Measurements from ENCODE around the gene WDFY4. TPM values are rescaled to one million over a fixed set of nuclear protein-coding genes. Genes with fewer than 3 reads are reported as not detected.

Gene WDFY4
- total RNA-seq, 1 donor from 2014 or later, result 0.25 TPM

GRCh38 chr10:48649349-48649944 is 35.2 kb upstream of the WDFY4 start:
- no peak overlapping the region for H3K27ac Mint-ChIP-seq (ENCODE audit: unreplicated experiment)
- H3K4me3 Mint-ChIP-seq (ENCODE audit: unreplicated experiment), result no peak overlapping the region
- Histone ChIP-seq H2AFZ (ENCODE audit: low read depth, low read length) (no peak overlapping the region), H3K27me3 (ENCODE audit: insufficient read depth, low read length) (no peaks in the 10 kb centered on the region), H3K79me2 (ENCODE audit: insufficient read depth, low read length) (no peaks in the 10 kb centered on the region), H3K9ac (ENCODE audit: low read length) (no peak overlapping the region), H3K36me3 (ENCODE audit: insufficient read depth, low read length) (no peaks in the 10 kb centered on the region), H4K20me1 (ENCODE audit: insufficient read depth, low read length) (no peaks in the 10 kb centered on the region), H3K9me3 (ENCODE audit: insufficient read depth, low read depth, low read length) (no peaks in the 10 kb centered on the region), H3K4me3 (ENCODE audit: insufficient read depth, low read depth, low read length) (no peak overlapping the region), H3K4me1 (ENCODE audit: insufficient read depth, low read length) (no peaks in the 10 kb centered on the region), H3K27ac (ENCODE audit: low read depth, low read length) (no peak overlapping the region), H3K4me2 (ENCODE audit: low read length) (no peak overlapping the region)
- FAIRE-seq (no peak), DNase-seq (ENCODE audit: low read depth) (no peak)
- no peaks in the 10 kb centered on the region for H3K4me1 Mint-ChIP-seq (ENCODE audit: low read depth, unreplicated experiment)
- H3K9me3 Mint-ChIP-seq (ENCODE audit: unreplicated experiment), result no peaks in the 10 kb centered on the region
- TF ChIP-seq CTCF (IDR thresholded peaks at IDR 0.05; ENCODE audit: insufficient read depth, low read depth, low read length) (no peak), EZH2 (IDR thresholded peaks at IDR 0.05; ENCODE audit: insufficient read depth, low read length) (no peak)
- H3K36me3 Mint-ChIP-seq (ENCODE audit: low read depth, unreplicated experiment), result no peaks in the 10 kb centered on the region
- peaks cover 52% of the 10 kb centered on the region for H3K27me3 Mint-ChIP-seq (ENCODE audit: low read depth, unreplicated experiment)

GRCh38 chr10:48651293-48651692 is 33.4 kb upstream of the WDFY4 start:
- Mint-ChIP-seq H3K4me3 (ENCODE audit: unreplicated experiment) (no peak overlapping the region), H3K9me3 (ENCODE audit: unreplicated experiment) (no peaks in the 10 kb centered on the region), H3K4me1 (ENCODE audit: low read depth, unreplicated experiment) (peaks cover 2% of the 10 kb centered on the region), H3K36me3 (ENCODE audit: low read depth, unreplicated experiment) (no peaks in the 10 kb centered on the region), H3K27me3 (ENCODE audit: low read depth, unreplicated experiment) (peaks cover 57% of the 10 kb centered on the region), H3K27ac (ENCODE audit: unreplicated experiment) (no peak overlapping the region)
- Histone ChIP-seq H3K27ac (ENCODE audit: low read depth, low read length) (no peak overlapping the region), H3K9me3 (ENCODE audit: insufficient read depth, low read depth, low read length) (no peaks in the 10 kb centered on the region), H3K79me2 (ENCODE audit: insufficient read depth, low read length) (no peaks in the 10 kb centered on the region), H3K27me3 (ENCODE audit: insufficient read depth, low read length) (no peaks in the 10 kb centered on the region), H4K20me1 (ENCODE audit: insufficient read depth, low read length) (no peaks in the 10 kb centered on the region), H3K36me3 (ENCODE audit: insufficient read depth, low read length) (no peaks in the 10 kb centered on the region), H3K4me1 (ENCODE audit: insufficient read depth, low read length) (peaks cover 7% of the 10 kb centered on the region), H2AFZ (ENCODE audit: low read depth, low read length) (no peak overlapping the region), H3K4me2 (ENCODE audit: low read length) (no peak overlapping the region), H3K4me3 (ENCODE audit: insufficient read depth, low read depth, low read length) (no peak overlapping the region), H3K9ac (ENCODE audit: low read length) (no peak overlapping the region)
- no peak for FAIRE-seq
- no peak for DNase-seq (ENCODE audit: low read depth)
- TF ChIP-seq CTCF (IDR thresholded peaks at IDR 0.05; ENCODE audit: insufficient read depth, low read depth, low read length) (no peak), EZH2 (IDR thresholded peaks at IDR 0.05; ENCODE audit: insufficient read depth, low read length) (no peak)

DNA sequence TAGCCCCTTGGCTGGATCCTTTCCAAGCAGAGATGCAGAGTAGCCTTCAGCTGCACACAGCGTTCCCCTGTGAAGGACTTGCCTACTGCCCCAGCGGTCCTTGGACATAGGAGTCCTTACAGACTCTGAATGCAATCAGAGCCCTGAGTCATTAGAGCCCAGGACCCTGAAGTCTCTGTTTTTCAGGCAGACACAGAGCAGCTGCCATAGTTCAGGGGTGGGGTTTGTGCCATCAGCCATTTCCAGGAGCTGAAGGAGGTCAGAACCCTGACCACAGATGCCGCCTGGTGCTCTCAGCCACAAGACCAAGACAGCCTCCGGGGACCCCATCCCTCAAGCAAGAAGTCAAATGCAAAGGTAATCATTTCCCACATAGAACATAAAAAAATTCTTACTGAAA is 32.8 kb upstream of the WDFY4 start:
- H3K27me3 ChIP-seq (ENCODE audit: insufficient read depth, low read length), result no peaks in the 10 kb centered on the region
- peaks cover 7% of the 10 kb centered on the region for H3K4me1 ChIP-seq (ENCODE audit: insufficient read depth, low read length)
- H3K9me3 ChIP-seq (ENCODE audit: insufficient read depth, low read depth, low read length), result no peaks in the 10 kb centered on the region
- H3K4me2 ChIP-seq (ENCODE audit: low read length), result no peak overlapping the region
- Mint-ChIP-seq H3K27me3 (ENCODE audit: low read depth, unreplicated experiment) (peaks cover 57% of the 10 kb centered on the region), H3K9me3 (ENCODE audit: unreplicated experiment) (no peaks in the 10 kb centered on the region), H3K27ac (ENCODE audit: unreplicated experiment) (no peak overlapping the region), H3K4me1 (ENCODE audit: low read depth, unreplicated experiment) (peaks cover 2% of the 10 kb centered on the region), H3K4me3 (ENCODE audit: unreplicated experiment) (no peak overlapping the region), H3K36me3 (ENCODE audit: low read depth, unreplicated experiment) (no peaks in the 10 kb centered on the region)
- H3K9ac ChIP-seq (ENCODE audit: low read length), result no peak overlapping the region
- H3K36me3 ChIP-seq (ENCODE audit: insufficient read depth, low read length), result no peaks in the 10 kb centered on the region
- no peak overlapping the region for H3K4me3 ChIP-seq (ENCODE audit: insufficient read depth, low read depth, low read length)
- DNase-seq (ENCODE audit: low read depth) (no peak), FAIRE-seq (no peak)
- TF ChIP-seq EZH2 (IDR thresholded peaks at IDR 0.05; ENCODE audit: insufficient read depth, low read length) (no peak), CTCF (IDR thresholded peaks at IDR 0.05; ENCODE audit: insufficient read depth, low read depth, low read length) (no peak)
- no peak overlapping the region for H2AFZ ChIP-seq (ENCODE audit: low read depth, low read length)
- H4K20me1 ChIP-seq (ENCODE audit: insufficient read depth, low read length), result no peaks in the 10 kb centered on the region
- H3K79me2 ChIP-seq (ENCODE audit: insufficient read depth, low read length), result no peaks in the 10 kb centered on the region
- no peak overlapping the region for H3K27ac ChIP-seq (ENCODE audit: low read depth, low read length)

Data from astrocyte (in vitro differentiated cells and primary cell).